HepG2 (cell line): ENCODE measurements around the gene ETFRF1. TPM values are rescaled to one million over a fixed set of nuclear protein-coding genes. Genes with fewer than 3 reads are reported as not detected.

Source experiments
- ATAC-seq: fragments of 200-7000 bp; cut with Tn5 transposase; 3 replicates; pipeline ENCODE4 v1.9.1; 2020; ENCODE audit warnings: mild to moderate bottlenecking, moderate library complexity
- BruUV-seq: library from RNA; stranded (reverse); fragments of 400-500 nt; replicated peaks from 2 replicates; lab custom pipeline; 2021; lab: Mats Ljungman, UMichigan
- CTCF ChIA-PET: fragments of 300-600 bp; formaldehyde crosslinking; extraction: SDS; loops from one replicate; lab custom pipeline; 2021; ENCODE audit warnings: low total read pairs, inconsistent platforms, low intra/inter-chr PET ratio; lab: Yijun Ruan, JAX
- POLR2A ChIA-PET: fragments of 350-600 bp; sonication (Branson Sonifier 250); formaldehyde crosslinking; loops from one replicate; lab custom pipeline; 2020; ENCODE audit warnings: antibody characterized with exemption, inconsistent platforms; lab: Yijun Ruan, JAX
- DNase-seq: peaks from one replicate; pipeline ENCODE4 v3.0.0-alpha.2; 2015; ENCODE audit warnings: low spot score
- FAIRE-seq: peaks from 3 replicates; lab custom pipeline; 2011; peaks lifted over from hg19 to GRCh38; lab: Jason Lieb, UNC
- H2AFZ ChIP-seq: one replicate; pipeline ENCODE4 v1.6.1; 2011; ENCODE audit warnings: low read length, inconsistent platforms
- H3K27ac ChIP-seq: fragments of 300-600 bp; 3 replicates; pipeline ENCODE4 v1.8.0; 2011; ENCODE audit warnings: mixed run types, mild to moderate bottlenecking, mixed read lengths, low read length, inconsistent platforms; ENCODE audit not compliant: insufficient read depth; ENCODE audit errors: extremely low read length
- H3K27me3 ChIP-seq, 2 experiments: fragments of 200-600 bp in 1 of 2; 2 replicates in 1 of 2; 3 replicates in 1 of 2; pipeline versions ENCODE4 v1.6.0 to v1.8.0; 2011; ENCODE audit warnings: low read length in 2 of 2, mild to moderate bottlenecking in 2 of 2, moderate library complexity in 2 of 2, inconsistent platforms in 1 of 2; ENCODE audit not compliant: insufficient read depth in 2 of 2, control insufficient read depth in 1 of 2
- H3K36me3 ChIP-seq, 2 experiments: fragments of 200-600 bp in 1 of 2; replicated peaks in 1 of 2; 2 replicates in 1 of 2; 3 replicates in 1 of 2; pipeline versions ENCODE4 v1.5.1 to v1.8.0; 2011; ENCODE audit warnings: low read length in 2 of 2, inconsistent platforms in 1 of 2; ENCODE audit not compliant: insufficient read depth in 2 of 2, control insufficient read depth in 1 of 2
- H3K4me1 ChIP-seq: 2 replicates; pipeline ENCODE4 v1.5.1; 2012; ENCODE audit warnings: low read length, inconsistent platforms; ENCODE audit not compliant: insufficient read depth
- H3K4me2 ChIP-seq: 2 replicates; pipeline ENCODE4 v1.6.0; 2011; ENCODE audit warnings: low read depth, low read length, inconsistent platforms
- H3K4me3 ChIP-seq, 3 experiments: fragments of 200-600 bp in 1 of 3; sonication (generic), shearing (Covaris generic) in 1 of 3; replicated peaks in 1 of 3; 2 replicates each; pipeline ENCODE4 v1.5.1; 2011 to 2016; ENCODE audit warnings: low read length in 3 of 3, inconsistent platforms in 2 of 3, low read depth in 2 of 3, mild to moderate bottlenecking in 2 of 3, control low read depth in 1 of 3, mixed read lengths in 1 of 3; ENCODE audit not compliant: insufficient read depth in 1 of 3
- H3K79me2 ChIP-seq: one replicate; pipeline ENCODE4 v1.6.1; 2011; ENCODE audit warnings: low read length, inconsistent platforms; ENCODE audit not compliant: insufficient read depth
- H3K9ac ChIP-seq: 2 replicates; pipeline ENCODE4 v1.6.0; 2011; ENCODE audit warnings: mild to moderate bottlenecking, low read depth, low read length, inconsistent platforms; ENCODE audit not compliant: insufficient read depth
- H3K9me3 ChIP-seq: 2 replicates; pipeline ENCODE4 v1.5.1; 2012; ENCODE audit warnings: mild to moderate bottlenecking, low read length
- H4K20me1 ChIP-seq: 2 replicates; pipeline ENCODE4 v1.6.0; 2011; ENCODE audit warnings: inconsistent platforms, mild to moderate bottlenecking, low read length, moderate library complexity; ENCODE audit not compliant: insufficient read depth
- ADNP ChIP-seq: sonication (generic); formaldehyde crosslinking; IDR thresholded peaks from 2 replicates; pipeline ENCODE4 v1.4.0; 2020; ENCODE audit warnings: missing genetic modification reagents
- BORCS8-MEF2B ChIP-seq: sonication (generic); formaldehyde crosslinking; IDR thresholded peaks from 2 replicates; pipeline ENCODE4 v1.8.0; 2022; ENCODE audit warnings: mild to moderate bottlenecking, missing genetic modification reagents
- GRHL1 ChIP-seq: sonication (generic); formaldehyde crosslinking; conservative IDR thresholded peaks from 2 replicates; pipeline ENCODE4 v1.8.0; 2022; ENCODE audit warnings: missing genetic modification reagents
- MBD4 ChIP-seq: IDR thresholded peaks from 2 replicates; pipeline ENCODE4 v1.6.1; 2012; ENCODE audit warnings: low read length, inconsistent platforms, borderline replicate concordance
- MED1 ChIP-seq: sonication (generic); formaldehyde crosslinking; IDR thresholded peaks from 2 replicates; pipeline ENCODE4 v1.4.0; 2020; ENCODE audit warnings: missing genetic modification reagents
- RBFOX2 ChIP-seq: fragments of 200-400 bp; formaldehyde crosslinking; IDR thresholded peaks from 2 replicates; pipeline ENCODE4 v1.6.1; 2017; ENCODE audit warnings: low read depth, mild to moderate bottlenecking, low read length
- RCOR2 ChIP-seq: IDR thresholded peaks from 2 replicates; pipeline ENCODE4 v1.6.1; 2016; ENCODE audit warnings: missing biosample characterization, missing genetic modification reagents
- RFX3 ChIP-seq: IDR thresholded peaks from 2 replicates; pipeline ENCODE4 v1.6.1; 2016; ENCODE audit warnings: missing biosample characterization, missing genetic modification reagents
- RFXANK ChIP-seq: IDR thresholded peaks from 2 replicates; pipeline ENCODE4 v1.6.1; 2016
- SKIL ChIP-seq: sonication (generic); formaldehyde crosslinking; IDR thresholded peaks from 2 replicates; pipeline ENCODE4 v1.8.0; 2022; ENCODE audit warnings: missing genetic modification reagents, mild to moderate bottlenecking, moderate library complexity, borderline replicate concordance
- SRSF9 ChIP-seq: fragments of 200-400 bp; formaldehyde crosslinking; IDR thresholded peaks from 2 replicates; pipeline ENCODE4 v1.6.1; 2018; ENCODE audit warnings: borderline replicate concordance, mild to moderate bottlenecking, low read depth, low read length; ENCODE audit not compliant: insufficient read depth, poor library complexity, severe bottlenecking
- TBX3 ChIP-seq: fragments of 450-650 bp; IDR thresholded peaks from 2 replicates; pipeline ENCODE4 v1.6.1; 2017; ENCODE audit warnings: antibody characterized with exemption, mild to moderate bottlenecking, inconsistent platforms, borderline replicate concordance
- ZNF543 ChIP-seq: sonication (generic); formaldehyde crosslinking; IDR thresholded peaks from 2 replicates; pipeline ENCODE4 v1.4.0; 2020; ENCODE audit warnings: mild to moderate bottlenecking, missing genetic modification reagents
- ZNF660 ChIP-seq: sonication (generic); formaldehyde crosslinking; IDR thresholded peaks from 2 replicates; pipeline ENCODE4 v1.5.1; 2020; ENCODE audit warnings: mild to moderate bottlenecking, low read depth, missing genetic modification reagents, borderline replicate concordance
- ZSCAN21 ChIP-seq: sonication (generic); formaldehyde crosslinking; IDR thresholded peaks from 2 replicates; pipeline ENCODE4 v1.8.0; 2022; ENCODE audit warnings: mild to moderate bottlenecking, missing genetic modification reagents, moderate library complexity, borderline replicate concordance
- WGBS: methylation state at CpG from one replicate; pipeline ENCODE4 v1.1.6; 2017; ENCODE audit warnings: low lambda C conversion rate; 5-methylcytosine and 5-hydroxymethylcytosine counted together
- in situ Hi-C: cut with HindIII; loops from 2 replicates; pipeline ENCODE4 v1.10.0; 2017; ENCODE audit warnings: low pct_unique_long_range_greater_than_20kb; ENCODE audit not compliant: extremely low pct_ligation_motif_present
- intact Hi-C: fragments of 100-400 bp; cut with micrococcal nuclease; formaldehyde crosslinking; loops from one replicate; pipeline ENCODE4 v1.10.0; 2022; ENCODE audit not compliant: unreplicated experiment
- polyA plus RNA-seq, 8 experiments: library from polyadenylated mRNA; depleted of rRNA in 3 of 8; stranded (reverse) in 7 of 8; unstranded in 1 of 8; fragments of >200 nt; fragmentation: Illumina TruSeq in 4 of 8; extraction: Trizol in 4 of 8; gene quantifications; 2 replicates each; pipeline versions ENCODE4 v1.2.1 to v1.2.3, GENCODE V29; 2011 to 2016; ENCODE audit warnings: low read depth in 4 of 8, missing spikeins in 1 of 8, mixed read lengths in 1 of 8; ENCODE audit not compliant: insufficient read depth in 1 of 8
- total RNA-seq, 5 experiments: library from RNA; depleted of rRNA; stranded (reverse); fragments of >200 nt; fragmentation: Illumina TruSeq; extraction: Trizol; gene quantifications; 2 replicates each; pipeline ENCODE4 v1.2.3, GENCODE V29; 2016; ENCODE audit warnings: low read depth in 1 of 5
- TF ChIP-seq, protein P1 (sequence below): sonication (generic); formaldehyde crosslinking; IDR thresholded peaks from 2 replicates; pipeline ENCODE4 v1.5.1; 2020; ENCODE audit warnings: mild to moderate bottlenecking, missing genetic modification reagents

ETFRF1 gene
- total and polyA plus RNA-seq, 2 of the 13 experiments (the other 11 are each of a cell fraction or from before 2014, with no cell fraction given) = 6.8 to 7.0 TPM

GRCh38 chr12:25195056-25195971 is at the start of gene ETFRF1, which contains the start of gene DNAI7 (continued):
- TF ChIP-seq GRHL1 (CRISPR knock-in tag) (no peak), ADNP (no peak), RFXANK (CRISPR knock-in tag) (no peak), RBFOX2 (peak; percentile 84), RFX3 (CRISPR knock-in tag) (peak; percentile 93)
- TF ChIP-seq, protein P1, sequence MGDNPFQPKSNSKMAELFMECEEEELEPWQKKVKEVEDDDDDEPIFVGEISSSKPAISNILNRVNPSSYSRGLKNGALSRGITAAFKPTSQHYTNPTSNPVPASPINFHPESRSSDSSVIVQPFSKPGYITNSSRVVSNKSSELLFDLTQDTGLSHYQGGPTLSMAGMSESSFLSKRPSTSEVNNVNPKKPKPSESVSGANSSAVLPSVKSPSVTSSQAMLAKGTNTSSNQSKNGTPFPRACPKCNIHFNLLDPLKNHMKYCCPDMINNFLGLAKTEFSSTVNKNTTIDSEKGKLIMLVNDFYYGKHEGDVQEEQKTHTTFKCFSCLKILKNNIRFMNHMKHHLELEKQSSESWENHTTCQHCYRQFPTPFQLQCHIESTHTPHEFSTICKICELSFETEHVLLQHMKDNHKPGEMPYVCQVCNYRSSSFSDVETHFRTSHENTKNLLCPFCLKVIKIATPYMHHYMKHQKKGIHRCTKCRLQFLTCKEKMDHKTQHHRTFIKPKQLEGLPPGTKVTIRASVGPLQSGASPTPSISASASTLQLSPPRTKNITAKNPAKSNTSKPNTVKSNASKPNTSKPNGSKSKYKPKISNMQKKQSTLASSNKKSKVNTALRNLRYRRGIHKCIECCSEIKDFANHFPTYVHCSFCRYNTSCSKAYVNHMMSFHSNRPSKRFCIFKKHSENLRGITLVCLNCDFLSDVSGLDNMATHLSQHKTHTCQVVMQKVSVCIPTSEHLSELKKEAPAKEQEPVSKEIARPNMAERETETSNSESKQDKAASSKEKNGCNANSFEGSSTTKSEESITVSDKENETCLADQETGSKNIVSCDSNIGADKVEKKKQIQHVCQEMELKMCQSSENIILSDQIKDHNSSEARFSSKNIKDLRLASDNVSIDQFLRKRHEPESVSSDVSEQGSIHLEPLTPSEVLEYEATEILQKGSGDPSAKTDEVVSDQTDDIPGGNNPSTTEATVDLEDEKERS (CRISPR knock-in tag) = no peak

GRCh38 chr12:25146686-25147085 is 48.4 kb upstream of the ETFRF1 start:
- no TSS peak for BruUV-seq
- in situ Hi-C loops = no loop called here
- CTCF ChIA-PET = no interaction called here
- Histone ChIP-seq H3K27me3 (no peaks in the 10 kb centered on the region), H3K9ac (no peak overlapping the region), H2AFZ (no peak overlapping the region), H3K79me2 (no peaks in the 10 kb centered on the region), H3K4me3 (no peak overlapping the region), H3K9me3 (no peaks in the 10 kb centered on the region), H3K27ac (no peak overlapping the region), H3K4me1 (no peaks in the 10 kb centered on the region), H3K4me2 (no peak overlapping the region), H4K20me1 (no peaks in the 10 kb centered on the region), H3K36me3 (no peaks in the 10 kb centered on the region)
- ATAC-seq = no peak
- POLR2A ChIA-PET = no interaction called here
- WGBS = 5% methylated on average over 1 of the region's 1 CpG
- intact Hi-C loops = no loop called here
- no peak for FAIRE-seq
- DNase-seq = no peak
- TF ChIP-seq BORCS8-MEF2B (no peak), ZNF660 (CRISPR knock-in tag) (no peak), ZNF543 (CRISPR knock-in tag) (no peak), SRSF9 (no peak), TBX3 (no peak), MED1 (CRISPR knock-in tag) (no peak), RCOR2 (CRISPR knock-in tag) (no peak), SKIL (no peak), MBD4 (no peak), ZSCAN21 (CRISPR knock-in tag) (no peak)
